Stimulated activated CD4-positive, alpha-beta T cell treated with anti-CD3 and anti-CD28 coated beads, Interleukin-1b, Interleukin-23, amount 100 ng/mL, for 48 hours (primary cell): ENCODE data around the gene SLC2A14.
A peak's percentile ranks its signal among the peaks of the same experiment; 100 is the strongest.
"Not testable (repeated sequence)": the region's sequence is repeated elsewhere in the genome, so short reads cannot be mapped to it uniquely, and the experiment has no call there.

Experiments
- DNase-seq: peaks from one replicate; pipeline ENCODE4 v3.0.0-alpha.2; 2020

SLC2A14 gene

DNA sequence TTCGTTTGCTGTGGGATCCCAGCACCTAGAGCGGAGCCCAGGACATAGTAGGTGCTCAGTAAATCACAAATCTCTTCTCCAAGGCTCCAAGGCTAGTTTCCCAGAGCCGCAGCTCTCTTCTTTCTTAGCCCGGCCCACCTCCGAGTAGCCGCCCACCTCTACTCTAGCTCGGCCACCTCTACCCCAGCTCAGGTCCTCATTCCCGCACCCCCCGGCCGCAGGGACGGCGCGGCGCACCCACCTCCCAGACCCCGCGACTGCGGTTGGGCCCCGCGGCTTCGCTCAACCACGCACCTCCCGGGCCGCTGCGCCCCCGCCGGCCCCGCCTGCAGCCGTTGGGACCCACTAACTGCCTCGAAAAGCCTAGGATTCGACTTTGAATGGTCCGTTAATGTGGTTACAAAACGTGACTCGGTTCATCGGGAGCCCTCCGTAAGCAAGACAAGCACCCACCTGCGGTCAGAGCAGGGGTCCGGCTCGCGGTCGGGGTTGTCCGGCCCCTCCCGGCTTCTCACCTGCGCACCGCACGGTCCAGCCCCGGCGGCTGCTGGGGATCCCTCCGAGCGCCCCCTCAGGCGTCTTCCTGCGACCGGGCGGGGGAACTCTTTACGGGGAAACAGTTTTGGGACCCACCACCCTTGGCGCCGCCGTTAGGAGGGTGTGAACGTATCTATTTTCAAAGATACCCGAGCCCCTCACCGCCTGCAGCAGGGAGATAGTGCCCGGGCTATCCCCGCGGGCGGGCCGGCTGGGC, at the start of gene SLC2A14:
TSS of gene SLC2A14 (minus strand) at position 350 of the 754 bp plus-strand sequence. CDS start 3,035 bp downstream, outside the sequence.
- DNase-seq = no peak

DNA sequence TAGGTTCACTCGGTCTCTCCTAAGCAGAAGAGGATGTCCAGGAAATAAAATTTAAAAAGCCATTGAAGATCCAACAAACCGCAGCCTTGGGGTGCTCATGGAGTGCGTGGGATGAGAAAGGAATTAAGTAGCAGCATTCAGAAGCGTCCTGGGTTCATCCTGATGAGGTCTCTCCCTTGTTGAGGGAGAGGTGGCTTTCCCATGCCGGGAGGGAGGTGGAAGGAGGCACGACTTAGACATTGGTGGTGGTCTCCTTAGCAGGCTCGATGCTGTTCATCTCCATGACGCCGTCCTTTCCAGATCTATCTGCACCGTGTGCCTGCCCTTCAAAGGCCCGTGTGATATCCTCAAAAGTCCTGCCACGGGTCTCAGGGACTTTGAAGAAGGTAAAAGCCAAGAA, 48.5 kb upstream of the SLC2A14 start:
- DNase-seq = not testable (repeated sequence)

DNA sequence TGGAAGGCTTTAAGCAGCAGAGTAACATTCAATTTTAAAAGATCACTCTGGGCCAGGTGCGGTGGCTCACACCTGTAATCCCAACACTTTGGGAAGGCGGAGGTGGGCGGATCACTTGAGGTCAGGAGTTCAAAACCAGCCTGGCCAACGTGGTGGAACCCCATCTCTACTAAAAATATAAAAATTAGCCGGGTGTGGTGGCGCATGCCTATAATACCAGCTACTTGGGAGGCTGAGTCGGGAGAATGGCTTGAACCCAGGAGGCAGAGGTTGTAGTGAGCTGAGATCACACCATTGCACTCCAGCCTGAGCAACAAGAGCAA, 45.5 kb upstream of the SLC2A14 start:
- not testable (repeated sequence) for DNase-seq

DNA sequence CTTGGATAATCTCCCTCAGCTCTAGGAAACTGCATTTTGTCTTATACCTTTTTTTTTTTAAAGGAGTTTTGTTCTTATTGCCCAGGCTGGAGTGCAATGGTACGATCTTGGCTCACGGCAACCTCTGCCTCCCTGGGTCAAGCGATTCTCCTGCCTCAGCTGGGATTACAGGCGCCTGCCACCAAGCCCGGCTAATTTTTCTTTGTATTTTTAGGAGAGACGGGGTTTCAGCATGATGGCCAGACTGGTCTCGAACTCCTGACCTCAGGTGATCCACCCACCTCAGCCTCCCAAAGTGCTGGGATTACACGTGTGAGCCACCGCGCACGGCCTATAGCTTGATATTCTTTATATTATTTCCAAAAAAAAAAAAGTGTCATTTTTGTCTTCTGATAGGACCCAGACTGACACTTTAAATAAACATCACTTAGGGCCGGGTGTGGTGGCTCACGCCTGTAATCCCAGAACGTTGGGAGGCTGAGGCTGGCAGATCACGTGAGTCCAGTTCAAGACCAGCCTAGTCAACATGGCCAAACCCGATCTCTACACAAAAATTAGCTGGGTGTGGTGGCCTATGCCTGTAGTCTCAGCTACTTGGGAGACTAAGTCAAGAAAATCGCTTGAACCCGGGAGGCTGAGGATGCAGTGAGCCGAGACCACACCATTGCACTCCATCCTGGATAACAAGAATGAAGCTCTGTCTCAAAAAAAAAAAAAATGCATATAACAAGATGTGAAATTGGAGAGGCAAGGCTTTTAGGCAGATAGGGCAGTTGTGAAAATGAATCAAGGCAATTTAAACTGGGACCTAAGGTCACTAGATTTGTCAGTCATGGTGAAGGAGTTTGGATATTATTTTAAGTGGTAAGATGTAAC, 44.9 kb upstream of the SLC2A14 start:
- no peak for DNase-seq

DNA sequence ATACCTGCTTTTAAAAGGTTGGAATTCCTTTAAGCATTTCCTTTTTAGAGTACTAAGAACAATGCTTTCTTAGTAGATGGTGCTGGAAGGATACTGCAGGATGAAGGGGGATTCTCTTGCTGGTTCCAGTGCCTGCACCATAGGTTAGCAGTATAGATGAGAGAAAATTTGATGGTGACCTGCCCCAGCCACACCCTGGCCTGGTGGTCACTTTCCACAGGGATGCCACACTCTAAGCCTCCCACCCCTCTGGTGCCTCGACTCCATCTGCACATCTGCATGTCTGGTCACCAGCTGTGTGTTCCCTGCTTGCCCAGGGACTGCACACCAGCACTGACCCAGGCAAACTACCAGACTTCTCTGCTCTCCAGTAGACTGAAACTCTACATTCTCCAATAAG, 44.2 kb upstream of the SLC2A14 start:
- DNase-seq = no peak

DNA sequence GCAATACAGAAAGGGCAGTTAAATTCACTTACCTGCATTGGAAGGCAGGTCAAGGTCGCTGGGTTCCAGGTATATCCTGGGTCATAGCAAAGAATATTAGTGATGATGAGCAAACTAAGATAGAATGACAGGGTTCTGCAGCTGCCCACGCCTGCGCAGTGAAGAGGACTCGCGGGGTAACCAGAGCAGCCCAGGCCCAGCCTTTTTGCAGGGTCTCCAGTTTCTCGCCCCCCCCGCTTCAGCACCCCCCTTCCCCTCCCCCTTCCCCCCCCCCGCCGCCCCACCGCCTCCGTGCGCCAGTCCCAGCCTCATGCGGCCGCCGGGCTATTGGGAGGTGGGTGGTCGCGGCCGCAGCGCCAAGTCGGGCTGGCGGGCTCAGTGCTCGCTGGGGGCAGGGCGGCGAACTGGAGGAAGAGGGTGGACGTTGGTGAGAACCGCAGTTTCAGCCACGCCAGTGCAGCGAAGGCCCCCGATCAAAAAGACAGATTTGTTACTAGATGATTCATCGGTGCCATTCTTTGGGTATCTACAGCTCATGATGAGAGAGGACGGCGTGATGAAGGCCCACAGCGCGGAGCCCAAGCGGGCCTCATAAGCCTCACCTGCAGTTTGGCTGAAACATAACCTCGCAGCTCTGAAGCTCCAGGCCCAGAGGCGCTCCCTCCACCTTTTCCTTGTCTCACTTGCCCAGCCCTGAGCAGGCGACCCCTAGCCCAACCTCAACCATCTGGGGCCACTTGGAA, 43.1 kb upstream of the SLC2A14 start:
- no peak for DNase-seq

DNA sequence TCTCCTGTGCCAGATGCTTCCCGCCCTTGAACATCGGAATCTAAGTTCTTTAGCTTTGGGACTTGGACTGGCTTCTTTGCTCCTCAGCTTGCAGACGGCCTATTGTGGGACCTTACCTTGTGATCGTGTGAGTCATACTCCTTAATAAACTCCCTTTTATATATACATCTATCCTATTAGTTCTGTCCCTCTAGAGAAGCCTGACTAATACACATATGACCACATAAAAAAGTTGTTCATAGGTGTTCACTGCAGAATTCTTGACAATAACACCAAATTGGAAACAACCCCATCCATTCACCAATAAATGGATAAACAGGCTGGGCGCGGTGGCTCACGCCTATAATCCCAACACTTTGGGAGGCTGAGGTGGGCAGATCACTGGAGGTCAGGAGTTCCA, 37.4 kb upstream of the SLC2A14 start:
- DNase-seq = not testable (repeated sequence)

DNA sequence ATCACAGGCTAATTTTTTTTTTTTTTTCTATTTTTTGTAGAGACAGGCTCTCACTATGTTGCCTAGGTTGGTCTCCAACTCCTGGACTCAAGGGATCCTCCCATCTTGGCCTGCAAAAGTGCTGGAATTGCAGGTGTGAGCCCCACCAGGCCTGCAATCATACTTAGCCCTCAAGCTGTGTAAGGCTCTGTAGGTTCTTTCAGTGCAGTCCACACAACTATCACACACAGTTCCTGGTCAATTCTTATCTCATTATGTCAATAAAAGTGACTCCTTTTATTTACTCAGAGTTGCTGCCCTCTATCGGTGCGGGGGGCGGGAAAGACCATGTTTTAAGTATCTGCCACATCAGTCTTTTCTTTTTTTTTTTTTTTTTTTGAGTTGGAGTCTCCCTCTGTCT, 34.3 kb upstream of the SLC2A14 start:
- peak; percentile 26 for DNase-seq

DNA sequence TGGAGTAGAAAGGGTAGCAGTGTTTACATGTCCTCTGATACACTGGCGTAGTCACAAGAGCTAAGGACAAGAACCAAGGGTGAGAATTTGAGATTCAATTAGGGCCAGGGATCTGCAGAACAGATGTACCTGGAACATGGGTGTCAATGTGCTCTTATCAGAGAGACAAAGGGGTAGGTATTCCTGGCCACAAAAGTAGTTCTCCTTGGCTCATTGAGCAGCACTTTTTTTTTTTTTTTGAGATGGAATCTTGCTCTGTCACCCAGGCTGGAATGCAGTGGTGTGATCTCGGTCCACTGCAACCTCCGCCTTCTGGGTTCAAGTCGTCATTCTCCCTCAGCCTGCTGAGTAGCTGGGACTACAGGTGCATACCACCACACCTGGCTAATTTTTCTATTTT, 33.6 kb upstream of the SLC2A14 start:
- not testable (repeated sequence) for DNase-seq

DNA sequence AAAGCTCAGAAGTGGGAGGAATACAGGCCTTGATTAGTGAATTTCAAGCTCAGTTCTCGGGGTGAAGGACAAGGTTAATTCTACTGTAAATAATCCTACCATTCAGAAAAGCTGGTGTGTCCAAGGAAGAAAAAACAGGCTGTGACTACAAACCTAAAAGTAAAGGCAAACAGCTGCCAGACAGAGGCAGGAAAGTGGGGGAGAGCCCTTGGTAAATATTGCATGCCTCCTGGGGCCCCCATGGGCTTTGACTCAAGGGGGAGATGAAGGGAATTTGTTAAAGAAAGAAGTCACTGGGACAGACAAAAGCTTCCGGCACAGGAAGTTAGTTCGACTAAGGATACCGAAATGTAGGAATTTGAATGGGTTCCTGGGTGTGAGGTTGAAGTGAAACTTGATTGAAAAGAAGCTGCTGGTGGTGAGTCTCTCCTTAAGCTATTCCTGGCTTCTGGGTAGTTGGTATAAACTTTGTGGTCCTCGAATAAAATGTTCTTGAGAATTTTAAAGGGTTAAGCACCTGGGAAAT, 32.9 kb upstream of the SLC2A14 start:
- DNase-seq = not testable (repeated sequence)

DNA sequence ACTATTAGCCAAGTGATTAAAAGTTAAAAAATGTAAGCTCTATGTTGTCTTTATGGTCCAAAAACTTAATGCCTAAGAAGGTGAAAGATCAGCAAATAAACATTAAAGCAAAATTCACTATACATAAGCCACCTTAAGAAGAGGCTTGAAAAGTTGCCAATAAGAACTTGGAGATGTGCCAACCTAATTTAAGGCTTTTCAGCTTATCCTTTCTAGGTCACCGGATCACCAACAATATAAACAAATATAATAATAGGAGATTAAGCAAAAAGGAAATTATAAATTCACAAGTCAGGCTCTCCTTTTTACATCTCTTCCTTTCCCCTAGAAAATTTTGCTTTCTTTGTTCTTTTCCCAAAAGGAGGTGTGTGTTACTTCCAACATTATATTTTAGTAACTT, 32.4 kb upstream of the SLC2A14 start:
- DNase-seq = no peak

DNA sequence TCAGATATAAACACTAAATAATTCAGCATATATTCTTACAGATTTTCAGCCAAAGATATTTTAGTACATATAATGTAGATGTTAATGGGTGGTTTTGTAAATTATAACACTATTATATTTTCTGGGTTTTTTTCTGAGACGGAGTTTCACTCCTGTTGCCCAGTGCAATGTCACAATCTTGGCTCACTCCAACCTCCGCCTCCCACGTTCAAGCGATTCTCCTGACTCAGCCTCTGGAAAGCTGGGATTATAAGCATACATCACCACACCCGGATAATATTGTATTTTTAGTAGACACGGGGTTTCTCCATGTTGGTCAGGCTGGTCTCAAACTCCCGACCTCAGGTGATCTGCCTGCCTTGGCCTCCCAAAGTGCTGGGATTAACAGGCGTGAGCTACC, 29.7 kb upstream of the SLC2A14 start:
- DNase-seq = not testable (repeated sequence)

DNA sequence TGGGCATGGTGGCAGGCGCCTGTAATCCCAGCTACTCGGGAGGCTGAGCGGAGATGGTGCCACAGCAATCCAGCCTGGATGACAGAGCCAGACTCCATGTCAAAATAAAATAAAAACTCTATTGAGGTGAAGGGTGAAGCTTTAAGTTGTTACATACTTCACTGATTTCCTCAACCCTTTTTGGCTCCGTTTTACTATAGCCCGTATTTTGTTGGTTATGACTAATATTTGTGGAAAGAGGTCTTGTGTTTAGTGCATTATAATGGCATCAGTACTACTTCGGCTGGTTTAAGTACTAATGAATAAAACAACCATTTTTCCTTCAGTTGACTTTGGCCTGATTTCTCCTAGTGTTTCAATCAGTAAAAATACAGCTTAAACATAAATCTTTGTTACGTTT, 27.0 kb upstream of the SLC2A14 start:
- no peak for DNase-seq

DNA sequence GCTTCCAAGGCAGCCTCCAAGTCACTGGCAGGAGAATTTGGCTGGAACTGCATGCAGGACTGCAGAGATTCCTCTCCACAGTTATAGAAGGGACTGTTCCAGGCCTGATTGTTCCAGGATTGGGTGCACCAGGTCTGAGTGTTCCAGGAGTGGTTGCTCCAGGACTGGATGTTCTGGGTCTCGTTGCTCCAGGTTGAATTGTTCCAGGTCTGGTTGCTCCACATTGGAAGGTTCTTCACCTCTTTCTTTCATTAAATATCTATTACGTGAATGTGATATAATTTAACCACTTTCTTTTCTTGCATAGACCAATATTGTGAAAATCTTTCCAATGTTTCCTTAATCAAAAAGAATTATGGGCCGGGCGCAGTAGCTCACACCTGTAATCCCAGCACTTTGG, 24.0 kb upstream of the SLC2A14 start:
- not testable (repeated sequence) for DNase-seq

DNA sequence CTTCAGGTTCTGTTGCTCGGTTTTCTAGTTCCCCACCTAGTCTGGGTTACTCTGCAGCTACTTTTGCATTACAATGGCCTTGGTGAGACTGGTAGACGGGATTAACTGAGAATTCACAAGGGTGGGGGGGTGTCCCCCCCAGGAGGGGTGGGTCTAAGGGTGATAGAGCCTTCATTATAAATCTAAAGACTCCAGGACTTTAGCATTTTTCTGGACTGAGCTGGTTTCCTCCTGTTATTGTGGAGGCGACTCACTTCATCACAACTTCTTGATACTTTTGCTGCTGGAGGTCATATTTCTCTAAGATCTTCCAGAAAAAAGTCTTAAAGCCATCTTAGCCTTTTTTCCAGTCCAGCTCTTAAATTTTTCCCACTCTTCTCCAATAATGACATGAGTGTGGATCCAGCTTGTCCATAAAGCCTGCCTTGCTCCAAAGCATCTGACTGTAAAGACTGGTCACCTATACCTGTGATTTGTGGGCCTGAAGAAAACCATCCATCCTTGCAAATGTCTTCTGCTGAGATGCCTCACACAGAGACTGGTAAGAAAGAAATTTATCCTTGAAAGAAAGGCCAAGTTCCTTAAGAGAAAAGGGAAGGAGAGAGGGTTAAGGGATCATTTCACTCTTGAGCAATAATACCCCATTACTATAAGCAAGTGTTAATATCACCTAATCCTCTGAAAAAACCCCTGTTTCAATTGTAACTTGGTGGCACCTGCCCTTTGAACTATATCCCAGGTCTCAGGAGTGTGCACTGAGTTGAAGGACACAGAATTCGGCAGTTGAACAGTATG, 19.7 kb upstream of the SLC2A14 start:
- DNase-seq = no peak

DNA sequence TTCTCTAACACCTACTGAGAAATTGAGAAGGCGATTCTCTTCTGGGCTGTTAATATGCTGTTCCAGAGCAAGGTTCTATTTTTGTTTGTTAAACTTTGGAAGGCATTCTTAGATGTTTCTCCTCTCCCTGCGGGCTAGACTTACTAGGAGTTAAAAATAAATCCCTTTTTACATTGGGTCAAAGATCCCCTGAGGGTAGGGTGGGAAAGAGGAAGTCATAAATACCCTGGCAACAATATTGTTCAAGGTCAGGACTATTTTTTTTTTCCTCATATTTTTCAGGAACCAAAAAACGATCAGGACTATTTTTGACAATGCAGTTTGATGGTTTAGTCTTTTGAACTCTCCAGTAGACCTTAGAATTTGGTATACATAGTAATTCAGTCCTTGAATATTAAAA, 12.0 kb upstream of the SLC2A14 start:
- no peak for DNase-seq

DNA sequence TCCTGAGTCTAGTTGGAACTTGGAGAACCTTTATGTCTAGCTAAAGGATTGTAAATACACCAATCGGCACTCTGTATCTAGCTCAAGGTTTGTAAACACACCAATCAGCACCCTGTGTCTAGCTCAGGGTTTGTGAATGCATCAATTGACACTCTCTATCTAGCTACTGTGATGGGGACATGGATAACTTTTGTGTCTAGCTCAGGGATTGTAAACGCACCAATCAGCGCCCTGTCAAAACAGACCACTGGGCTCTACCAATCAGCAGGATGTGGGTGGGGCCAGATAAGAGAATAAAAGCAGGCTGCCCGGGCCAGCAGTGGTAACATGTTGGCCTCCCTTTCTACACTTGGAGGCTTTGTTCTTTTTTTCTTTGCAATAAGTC, 9.0 kb upstream of the SLC2A14 start:
- not testable (repeated sequence) for DNase-seq

DNA sequence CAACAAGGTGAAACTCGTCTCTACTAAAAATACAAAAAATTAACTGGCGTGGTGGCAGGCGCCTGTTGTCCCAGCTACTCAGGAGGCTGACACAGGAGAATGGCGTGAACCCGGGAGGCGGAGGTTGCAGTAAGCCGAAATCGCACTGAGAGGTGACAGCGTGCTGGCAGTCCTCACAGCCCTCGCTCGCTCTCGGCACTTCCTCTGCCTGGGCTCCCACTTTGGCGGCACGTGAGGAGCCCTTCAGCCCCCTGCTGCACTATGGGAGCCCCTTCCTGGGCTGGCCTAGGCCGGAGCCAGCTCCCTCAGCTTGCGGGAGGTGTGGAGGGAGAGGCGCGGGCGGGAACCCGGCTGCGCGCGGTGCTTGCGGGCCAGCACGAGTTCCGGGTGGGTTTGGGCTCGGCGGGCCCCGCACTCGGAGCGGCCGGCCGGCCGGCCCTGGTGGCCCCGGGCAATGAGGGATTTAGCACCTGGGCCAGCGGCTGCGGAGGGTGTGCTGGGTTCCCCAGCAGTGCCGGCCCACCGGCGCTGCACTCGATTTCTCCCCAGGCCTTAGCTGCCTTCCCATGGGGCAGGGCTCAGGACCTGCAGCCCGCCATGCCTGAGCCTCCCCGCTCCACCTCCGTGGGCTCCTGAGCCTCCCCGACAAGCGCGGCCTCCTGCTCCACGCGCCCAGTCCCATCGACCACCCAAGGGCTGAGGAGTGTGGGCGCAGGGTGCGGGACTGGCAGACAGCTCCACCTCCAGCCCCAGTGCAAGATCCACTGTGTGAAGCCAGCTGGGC, 8.4 kb upstream of the SLC2A14 start:
- not testable (repeated sequence) for DNase-seq

DNA sequence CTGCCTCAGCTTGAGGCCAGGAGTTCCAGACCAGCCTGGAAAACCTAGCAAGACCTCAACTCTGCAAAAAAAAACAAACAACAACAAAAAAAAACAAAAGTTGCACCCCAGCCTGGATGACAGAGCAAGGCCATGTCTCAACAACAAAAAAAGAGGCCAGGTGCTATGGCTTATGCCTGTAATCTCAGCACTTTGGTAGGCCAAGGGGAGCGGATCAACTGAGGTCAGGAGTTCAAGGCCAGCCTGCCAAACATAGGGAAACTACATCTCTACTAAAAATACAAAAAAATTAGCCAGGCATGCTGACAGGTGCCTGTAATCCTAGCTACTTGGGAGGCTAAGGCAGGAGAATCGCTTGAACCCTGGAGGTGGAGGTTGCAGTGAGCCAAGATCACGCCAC, 6.5 kb upstream of the SLC2A14 start:
- no peak for DNase-seq

DNA sequence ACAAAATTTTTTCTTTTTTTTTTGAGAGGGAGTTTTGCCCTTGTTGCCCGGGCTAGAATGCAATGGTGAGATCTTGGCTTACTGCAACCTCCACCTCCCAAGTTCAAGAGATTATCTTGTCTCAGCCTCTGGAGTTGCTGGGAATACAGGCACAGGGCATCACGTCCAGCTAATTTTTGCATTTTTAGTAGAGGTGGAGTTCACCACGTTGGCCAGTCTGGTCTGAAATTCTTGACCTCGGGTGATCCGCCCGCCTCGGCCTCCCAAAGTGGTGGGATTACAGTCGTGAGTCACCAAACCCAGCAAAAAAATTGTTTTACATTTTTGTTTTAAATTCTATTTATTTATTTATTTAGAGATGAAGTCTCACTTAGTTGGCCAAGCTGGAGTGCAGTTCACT, 4.7 kb upstream of the SLC2A14 start:
- no peak for DNase-seq

DNA sequence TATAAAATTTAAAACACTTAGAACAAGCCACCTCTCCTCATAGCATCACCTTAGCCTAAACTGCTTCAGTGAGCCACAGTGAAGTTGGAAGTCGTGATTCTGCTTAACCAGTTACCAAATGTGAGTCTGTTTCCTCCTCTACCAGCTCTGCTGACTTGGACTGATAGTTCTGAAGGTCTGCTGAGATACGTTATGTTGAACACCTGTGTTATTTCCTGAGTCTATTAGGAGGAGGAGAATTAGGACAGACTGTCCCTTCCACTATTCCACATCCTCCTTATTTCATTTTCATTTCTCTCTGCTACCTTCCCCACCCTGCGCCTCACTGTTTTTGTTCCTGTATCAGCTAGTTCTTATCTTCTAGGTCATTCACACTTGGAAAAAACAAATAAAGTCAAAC, 2.4 kb downstream of the SLC2A14 start:
- DNase-seq = no peak

DNA sequence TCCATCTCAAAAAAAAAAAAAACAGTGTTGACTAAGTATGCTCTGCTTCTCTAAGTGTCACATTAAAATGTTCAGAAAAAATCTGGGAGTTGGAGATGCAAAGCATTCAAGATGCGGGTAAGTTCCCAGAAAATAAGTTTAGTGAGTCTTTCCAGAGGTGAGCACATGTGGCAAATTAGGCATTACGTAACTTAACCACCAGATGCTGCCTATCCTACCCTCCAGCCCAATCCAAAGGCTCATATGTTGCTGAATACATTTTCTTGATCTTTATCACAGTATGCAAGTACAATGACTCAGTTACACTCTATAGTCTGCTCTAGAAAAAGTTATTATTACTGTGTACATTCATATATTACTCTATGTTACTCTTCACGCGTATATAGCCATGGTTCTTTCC, 3.6 kb downstream of the SLC2A14 start:
- DNase-seq = no peak
